GM21360 (cell line): ENCODE results near the gene CD209.
"Not testable (repeated sequence)": the region's sequence is repeated elsewhere in the genome, so short reads cannot be mapped to it uniquely, and the experiment has no call there.

Source experiments
- ATAC-seq: cut with Tn5 transposase; IDR thresholded peaks from one replicate; pipeline ENCODE4 v1.9.1; 2021; ENCODE audit warnings: mild to moderate bottlenecking, moderate library complexity; ENCODE audit not compliant: unreplicated experiment

The CD209 gene

GRCh38 chr19:7746903-7747884, at the start of gene CD209:
TSS of gene CD209 (minus strand) at chr19:7747534. CDS start at chr19:7747511, 23 bp downstream.
- ATAC-seq = no peak

- ATAC-seq = no peak
These were observed 48.3 kb upstream of the CD209 start for GRCh38 chr19:7795555-7796161.

- ATAC-seq = no peak
These were observed 46.2 kb upstream of the CD209 start for GRCh38 chr19:7793493-7793892.

GRCh38 chr19:7792701-7793100, 45.4 kb upstream of the CD209 start:
- not testable (repeated sequence) for ATAC-seq

- no peak for ATAC-seq
These were observed 44.9 kb upstream of the CD209 start for GRCh38 chr19:7792281-7792680.

GRCh38 chr19:7790416-7790815, 43.1 kb upstream of the CD209 start:
- ATAC-seq = no peak

- ATAC-seq = no peak
These were observed 42.1 kb upstream of the CD209 start for GRCh38 chr19:7789447-7789846.

- ATAC-seq = no peak
These were observed 41.6 kb upstream of the CD209 start for GRCh38 chr19:7788933-7789323.

GRCh38 chr19:7788178-7788932, 41.0 kb upstream of the CD209 start:
- no peak for ATAC-seq

GRCh38 chr19:7787602-7788177, 40.4 kb upstream of the CD209 start:
- no peak for ATAC-seq

- ATAC-seq = no peak
These were observed 39.8 kb upstream of the CD209 start for GRCh38 chr19:7787141-7787540.

GRCh38 chr19:7784856-7785255, 37.5 kb upstream of the CD209 start:
- no peak for ATAC-seq

- ATAC-seq = no peak
These were observed 36.7 kb upstream of the CD209 start for GRCh38 chr19:7783991-7784423.

- no peak for ATAC-seq
These were observed 33.8 kb upstream of the CD209 start for GRCh38 chr19:7781157-7781556.

- ATAC-seq = no peak
These were observed 32.5 kb upstream of the CD209 start for GRCh38 chr19:7779631-7780486.

GRCh38 chr19:7778081-7778480, 30.7 kb upstream of the CD209 start:
- no peak for ATAC-seq

- ATAC-seq = no peak
These were observed 28.4 kb upstream of the CD209 start for GRCh38 chr19:7775761-7776160.

- ATAC-seq = no peak
These were observed 26.5 kb upstream of the CD209 start for GRCh38 chr19:7773841-7774240.

- no peak for ATAC-seq
These were observed 25.5 kb upstream of the CD209 start for GRCh38 chr19:7772752-7773291.

- no peak for ATAC-seq
These were observed 23.7 kb upstream of the CD209 start for GRCh38 chr19:7771072-7771471.
